ENCODE data around the gene RCCD1.

- no peak for TF ChIP-seq RAD21 (IDR thresholded peaks at IDR 0.05; ENCODE audit: low read depth)
- no peak for TF ChIP-seq EGR1 (IDR thresholded peaks at IDR 0.05)
- TF ChIP-seq REST (IDR thresholded peaks at IDR 0.05; ENCODE audit: low read depth): no peak
- TF ChIP-seq TAF1 (IDR thresholded peaks at IDR 0.05; ENCODE audit: low read depth): no peak
- TF ChIP-seq CEBPB (IDR thresholded peaks at IDR 0.05): no peak
- TF ChIP-seq EP300 (IDR thresholded peaks at IDR 0.05; ENCODE audit: borderline replicate concordance): no peak
- TF ChIP-seq YY1 (IDR thresholded peaks at IDR 0.05; ENCODE audit: low read depth): no peak
- no peak for TF ChIP-seq TCF12 (IDR thresholded peaks at IDR 0.05; ENCODE audit: low read depth)
Measured at GRCh38 chr15:90948506-90948905, 6.2 kb upstream of the RCCD1 start.

All from Ishikawa (cell line).